UCSD-AML1 (cell line): Measurements from ENCODE around the gene MPRIP.

ENCODE experiments used
- DNase-seq: peaks from one replicate; lab custom pipeline; 2025; ENCODE audit not compliant: unreplicated experiment; lab: John Stamatoyannopoulos, UW

Gene MPRIP

DNA sequence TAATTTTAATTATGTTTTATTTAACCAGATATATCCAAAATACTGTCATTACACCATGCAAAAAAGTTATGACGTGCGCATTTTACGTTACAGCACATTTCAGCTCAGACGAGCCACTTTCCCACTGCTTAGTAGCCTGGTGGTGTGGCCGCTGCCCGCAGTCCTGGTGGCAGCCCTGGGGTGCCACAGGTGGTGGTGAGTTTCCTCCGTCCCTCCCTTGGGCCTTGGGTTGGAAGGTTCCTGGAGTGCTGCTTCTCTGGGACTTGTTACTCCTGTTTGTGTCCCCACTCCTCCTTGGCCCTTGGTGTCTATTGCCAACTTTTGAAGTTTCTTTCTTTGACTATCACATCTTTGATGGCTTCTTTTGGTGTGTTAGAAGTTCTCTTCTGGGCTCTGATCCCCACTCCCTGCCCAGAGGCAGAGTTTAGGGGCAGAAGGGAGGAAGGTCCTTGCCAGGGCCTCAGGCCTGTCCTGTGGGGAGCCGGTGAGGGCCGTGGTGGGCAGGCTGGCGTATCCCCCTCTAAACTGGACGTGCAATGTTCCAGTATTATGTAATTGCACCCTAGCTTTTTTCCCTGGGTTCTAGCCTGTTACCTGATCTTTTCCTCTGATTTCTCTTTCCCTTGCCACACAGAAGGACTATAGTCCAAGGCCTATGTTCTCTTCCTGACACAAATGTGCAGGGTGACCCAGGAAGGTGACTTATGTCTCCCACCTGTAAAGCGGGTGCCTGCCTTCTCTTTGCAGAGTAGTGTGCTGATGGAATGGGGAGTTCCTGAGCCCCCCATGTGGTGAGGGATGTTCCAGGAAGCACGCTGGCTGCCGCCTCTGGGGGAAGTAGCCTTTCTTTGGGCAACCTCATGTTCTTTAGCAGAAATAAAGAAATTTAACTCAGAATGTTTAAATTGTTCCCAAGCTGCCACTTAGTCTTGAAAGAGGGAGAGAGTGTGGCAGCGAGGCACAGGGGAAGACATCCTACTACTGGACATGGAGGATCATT is 8.4 kb downstream of the MPRIP start:
- no peak for DNase-seq

DNA sequence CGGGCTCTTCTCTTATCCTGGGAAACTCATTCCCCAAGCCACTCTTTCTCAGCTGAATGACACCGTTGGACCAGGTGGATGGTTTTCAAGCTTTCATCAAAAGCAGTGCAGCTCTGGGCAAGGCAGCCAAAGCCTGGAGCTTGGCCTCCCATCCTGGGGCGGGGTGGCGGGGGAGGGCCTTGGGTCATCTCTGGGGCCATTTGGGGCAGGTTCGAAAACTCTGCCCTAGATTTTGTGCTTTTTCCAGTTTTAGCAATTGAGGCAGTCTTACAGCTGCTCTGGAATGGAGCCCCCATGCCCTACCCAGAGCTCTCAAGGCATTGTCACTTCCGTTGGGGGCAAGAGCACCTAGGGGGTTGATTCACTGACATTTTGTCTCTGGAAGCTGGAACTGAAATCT is 9.1 kb downstream of the MPRIP start:
- DNase-seq, result no peak

DNA sequence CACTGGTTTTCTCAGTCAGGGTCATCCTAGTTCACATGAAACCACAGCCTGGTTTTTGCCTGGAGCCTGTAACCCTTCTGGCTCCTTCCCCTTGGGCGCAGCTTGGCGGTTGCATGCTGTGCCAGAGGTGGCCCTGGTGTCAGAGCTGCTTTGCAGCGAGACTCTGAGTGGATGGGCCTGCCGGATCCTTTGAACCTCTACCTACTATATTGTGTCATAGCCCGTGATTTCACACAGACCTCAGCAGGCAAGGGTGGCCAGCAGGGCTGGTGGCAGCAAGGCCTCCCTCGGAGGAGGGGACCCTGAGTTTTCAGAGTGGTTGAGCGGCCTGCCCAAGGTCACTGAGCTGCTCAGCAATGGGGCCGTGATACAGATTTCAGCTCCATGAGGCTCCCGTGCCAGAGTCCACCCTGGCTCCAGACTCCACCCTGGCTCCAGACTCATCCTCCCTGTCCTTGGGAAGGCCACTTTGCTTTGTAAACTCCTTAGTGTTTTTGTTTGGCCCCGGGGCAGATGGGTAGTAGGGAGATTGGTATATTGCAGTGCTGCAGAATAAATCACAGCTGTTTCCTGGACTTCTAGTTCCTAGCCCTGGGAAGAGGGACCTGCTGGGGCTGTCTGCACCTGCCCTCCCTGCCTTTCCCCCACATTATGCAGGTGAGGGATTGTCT is 9.7 kb downstream of the MPRIP start:
- no peak for DNase-seq

DNA sequence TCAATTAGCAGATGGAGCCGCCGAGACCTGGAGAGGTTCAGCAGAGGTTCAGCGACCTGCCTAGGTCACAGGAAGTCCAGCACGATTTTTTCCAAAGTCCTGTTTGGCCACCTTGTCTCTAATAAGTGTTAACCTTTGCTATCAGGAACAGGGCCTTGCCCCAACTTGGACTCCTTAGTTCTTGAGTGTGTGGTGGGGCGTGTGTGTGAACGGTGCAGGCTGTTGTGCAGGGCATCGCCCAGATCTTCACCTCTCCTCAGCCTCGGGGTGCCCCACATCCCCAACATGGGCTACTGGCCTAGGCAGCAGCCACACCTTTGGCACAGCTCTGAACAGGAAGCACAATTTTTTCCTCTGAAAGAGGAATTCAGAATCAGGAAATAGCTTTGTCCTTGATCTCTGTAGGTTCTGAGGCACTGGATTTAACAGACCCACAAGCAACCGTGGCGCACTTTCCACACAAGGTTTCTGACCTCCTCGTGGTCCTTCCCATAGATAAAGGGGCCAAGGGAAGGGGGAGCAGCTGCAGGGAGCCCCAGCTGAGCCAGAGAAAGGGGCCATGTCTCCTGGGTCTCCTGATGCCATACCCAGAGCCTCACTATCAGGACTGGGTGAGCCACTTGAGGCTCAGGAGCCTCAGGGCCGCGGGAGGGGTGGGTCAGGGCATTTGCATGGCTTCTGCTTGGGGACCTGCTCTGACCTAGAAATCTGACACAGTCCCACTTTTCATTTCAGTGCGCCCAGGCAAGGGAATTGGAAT is 10.4 kb downstream of the MPRIP start:
- DNase-seq, result no peak

DNA sequence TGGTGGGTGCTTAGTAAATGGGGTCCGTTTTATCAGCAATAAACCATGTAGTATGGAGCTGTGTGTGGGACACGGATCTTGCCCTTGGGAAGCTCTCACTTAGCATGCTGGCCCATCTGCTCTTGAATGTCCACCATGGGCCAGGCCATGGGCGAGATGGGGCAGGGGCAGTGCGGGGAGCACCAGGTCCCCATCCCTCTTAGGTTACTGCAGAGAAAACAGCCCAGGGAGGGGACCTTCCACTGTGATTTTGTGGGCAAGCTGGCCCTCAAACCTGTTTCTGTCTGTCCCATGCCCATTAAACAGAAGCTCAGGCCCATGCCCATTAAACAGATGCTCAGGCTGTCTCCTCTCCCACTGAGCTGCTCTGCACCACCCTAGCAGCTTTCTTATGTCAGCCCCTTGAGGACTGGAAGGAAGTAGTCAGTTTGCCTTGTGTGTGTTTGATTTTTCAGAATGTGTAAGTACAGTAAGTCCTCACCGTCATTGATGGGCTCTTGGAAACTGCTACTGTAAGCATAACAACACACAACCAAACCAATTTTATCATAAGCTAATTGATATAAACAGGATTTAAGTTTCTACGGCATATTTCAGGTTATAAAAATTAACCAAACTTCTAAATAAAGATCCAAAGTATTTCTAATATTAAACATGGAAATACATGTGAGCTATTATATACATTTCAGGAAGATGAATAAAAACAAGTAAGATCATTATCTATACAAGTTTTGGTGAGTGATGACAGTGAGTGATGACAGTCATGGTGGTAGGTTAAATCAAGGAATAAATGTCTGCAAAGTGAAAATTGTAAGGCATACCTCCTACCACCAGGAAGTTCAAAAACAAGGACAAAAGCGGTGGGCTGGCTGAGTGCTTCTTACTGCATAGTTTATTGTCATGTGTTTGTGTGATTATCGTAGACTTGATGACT is 11.5 kb downstream of the MPRIP start:
- DNase-seq, result no peak

DNA sequence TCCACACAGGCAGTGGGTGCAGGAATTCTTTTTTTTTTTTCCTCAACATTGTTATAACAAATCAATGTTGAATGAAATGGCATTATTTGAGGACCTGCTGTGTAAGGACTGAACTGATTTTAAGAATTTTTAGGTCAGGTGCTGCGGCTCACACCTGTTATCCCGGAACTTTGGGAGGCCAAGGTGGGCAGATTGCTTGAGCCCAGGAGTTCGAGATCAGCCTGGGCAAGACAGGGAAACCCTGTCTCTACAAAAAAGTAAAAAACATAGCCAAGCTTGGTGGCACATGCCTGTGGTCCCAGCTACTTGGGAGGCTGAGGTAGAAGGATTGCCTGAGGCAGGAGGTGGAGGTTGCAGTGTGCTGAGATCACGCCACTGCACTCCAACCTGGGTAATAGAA is 12.4 kb downstream of the MPRIP start:
- DNase-seq, result no peak

DNA sequence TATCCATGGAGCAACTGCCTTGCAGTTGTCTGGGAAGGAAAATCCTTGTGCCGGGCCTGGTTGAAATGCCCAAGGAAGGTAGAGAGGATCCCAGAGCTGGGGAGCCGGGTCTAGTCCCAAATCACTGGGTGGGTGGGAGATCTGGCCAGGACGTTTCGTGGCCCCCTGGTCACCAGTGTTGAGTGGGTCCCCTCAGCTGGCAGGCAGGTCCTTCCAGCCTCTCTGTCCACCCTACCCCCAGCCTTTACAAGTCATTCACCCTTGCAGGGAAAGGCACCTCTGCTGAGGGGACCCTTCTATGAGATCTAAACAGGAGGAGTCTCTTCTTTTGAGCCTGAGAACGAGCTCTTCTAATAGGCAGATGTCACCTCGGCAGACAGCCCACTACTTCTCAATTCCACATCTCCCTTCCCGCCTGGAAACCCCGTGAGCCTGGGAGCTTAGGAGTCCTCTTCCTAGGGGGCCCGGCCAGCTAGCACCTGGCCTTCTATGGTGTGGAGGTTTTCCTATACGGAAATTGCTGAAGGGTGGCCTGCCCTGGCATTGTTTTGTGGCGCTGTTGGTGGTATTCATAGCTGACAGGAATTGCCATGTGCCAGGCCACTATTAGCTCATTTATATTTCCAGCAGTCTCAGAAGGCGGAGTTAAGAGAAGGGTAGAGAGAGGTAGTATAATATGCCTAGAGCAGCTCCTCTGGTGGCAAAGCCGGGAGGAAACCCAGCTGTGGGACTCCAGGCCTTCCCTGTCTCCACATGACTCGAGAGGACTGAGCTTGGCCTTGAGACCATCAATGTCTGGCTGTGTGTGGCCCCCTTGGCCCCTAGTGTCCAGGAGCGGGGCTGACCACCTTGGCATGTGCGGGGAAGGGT is 13.3 kb downstream of the MPRIP start:
- DNase-seq, result no peak

DNA sequence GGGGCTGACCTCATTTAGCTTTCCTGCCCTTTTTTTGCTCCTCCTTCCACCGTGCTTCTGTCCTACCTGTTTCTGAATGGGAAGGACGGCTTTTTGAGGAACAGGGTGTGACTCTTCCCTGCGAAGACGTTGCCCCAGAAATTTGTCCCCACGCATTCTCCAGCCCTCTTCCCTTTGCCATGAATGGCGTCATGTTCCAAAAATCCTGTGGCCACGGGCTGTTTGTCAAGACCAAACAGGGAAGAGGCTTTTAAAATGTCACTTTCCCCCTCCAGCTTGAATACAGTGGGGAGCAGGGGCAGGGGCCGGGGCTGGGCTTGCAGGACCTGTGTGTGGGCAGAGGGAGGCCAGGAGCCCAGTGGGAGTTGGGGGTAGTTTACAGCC is 13.9 kb downstream of the MPRIP start:
- no peak for DNase-seq

DNA sequence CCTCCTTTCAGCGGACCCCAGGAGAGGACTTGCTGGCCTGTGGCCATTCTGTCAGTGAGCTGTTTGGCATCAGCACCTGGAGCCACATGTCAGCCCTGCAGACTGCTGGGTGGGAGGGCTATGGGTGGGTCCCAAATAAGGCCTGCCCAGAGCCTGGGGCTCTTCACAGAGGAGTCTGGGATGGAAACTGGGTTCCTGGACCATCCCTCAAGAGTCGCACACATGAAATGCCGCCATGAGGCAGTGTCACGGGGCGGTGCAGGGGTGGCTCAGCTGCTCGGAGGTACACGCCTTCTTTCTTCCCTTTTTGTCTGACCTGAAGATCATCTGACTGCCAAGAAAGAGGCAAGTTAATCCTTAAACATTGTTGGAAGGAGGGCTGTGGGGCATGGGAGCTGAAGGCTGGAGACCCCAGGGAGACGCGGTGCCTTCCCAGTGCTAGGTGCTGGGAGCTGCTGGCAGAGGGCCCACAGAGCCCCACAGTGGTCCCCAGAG is 14.8 kb downstream of the MPRIP start:
- no peak for DNase-seq

DNA sequence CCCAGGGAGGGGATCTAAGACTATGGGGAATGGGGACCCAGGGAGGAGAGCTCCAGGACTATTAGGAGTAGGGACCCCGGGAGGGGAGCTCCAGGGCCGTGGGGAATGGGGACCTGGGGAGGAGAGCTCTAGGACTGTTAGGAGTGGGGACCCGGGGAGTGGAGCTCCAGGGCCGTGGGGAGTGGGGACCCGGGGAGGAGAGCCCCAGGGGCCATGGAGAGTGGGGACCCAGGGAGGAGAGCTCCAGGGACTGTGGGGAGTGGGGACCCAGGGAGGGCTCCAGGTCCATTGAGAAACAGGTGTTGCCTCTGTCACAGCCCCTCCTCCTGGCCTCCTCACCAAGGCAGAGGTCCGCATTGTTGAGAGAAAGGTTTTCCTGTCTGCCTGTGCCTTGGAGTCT is 16.0 kb downstream of the MPRIP start:
- DNase-seq, result no peak

DNA sequence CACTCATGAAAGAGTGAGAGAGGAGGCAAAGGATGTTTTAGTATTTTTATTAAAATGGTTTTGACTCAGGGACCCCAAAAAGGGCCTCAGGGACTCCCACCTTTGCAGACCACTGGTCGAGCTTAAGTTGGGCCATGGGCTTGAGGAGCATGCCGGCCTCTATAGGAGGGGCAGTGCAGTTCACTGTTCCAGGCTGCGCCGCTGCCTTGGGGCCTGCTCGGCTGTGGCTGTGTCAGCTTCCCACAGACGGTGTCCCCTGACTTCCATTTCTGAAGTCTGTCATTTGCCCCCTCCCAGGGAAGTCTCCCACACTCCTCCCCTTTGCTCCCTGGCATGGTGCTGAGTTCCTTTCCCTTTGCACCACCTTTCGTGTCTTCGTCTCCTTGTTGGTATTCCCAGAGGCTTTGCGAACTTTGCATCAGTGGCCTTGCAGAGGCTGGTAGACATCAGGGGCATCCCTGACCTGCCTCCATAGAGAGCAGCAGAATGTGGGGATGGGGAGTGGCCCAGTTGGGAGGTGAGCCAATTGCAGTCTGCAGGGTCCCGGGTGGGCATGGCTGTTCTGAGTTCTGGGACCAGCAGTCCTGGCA is 17.1 kb downstream of the MPRIP start:
- no peak for DNase-seq

DNA sequence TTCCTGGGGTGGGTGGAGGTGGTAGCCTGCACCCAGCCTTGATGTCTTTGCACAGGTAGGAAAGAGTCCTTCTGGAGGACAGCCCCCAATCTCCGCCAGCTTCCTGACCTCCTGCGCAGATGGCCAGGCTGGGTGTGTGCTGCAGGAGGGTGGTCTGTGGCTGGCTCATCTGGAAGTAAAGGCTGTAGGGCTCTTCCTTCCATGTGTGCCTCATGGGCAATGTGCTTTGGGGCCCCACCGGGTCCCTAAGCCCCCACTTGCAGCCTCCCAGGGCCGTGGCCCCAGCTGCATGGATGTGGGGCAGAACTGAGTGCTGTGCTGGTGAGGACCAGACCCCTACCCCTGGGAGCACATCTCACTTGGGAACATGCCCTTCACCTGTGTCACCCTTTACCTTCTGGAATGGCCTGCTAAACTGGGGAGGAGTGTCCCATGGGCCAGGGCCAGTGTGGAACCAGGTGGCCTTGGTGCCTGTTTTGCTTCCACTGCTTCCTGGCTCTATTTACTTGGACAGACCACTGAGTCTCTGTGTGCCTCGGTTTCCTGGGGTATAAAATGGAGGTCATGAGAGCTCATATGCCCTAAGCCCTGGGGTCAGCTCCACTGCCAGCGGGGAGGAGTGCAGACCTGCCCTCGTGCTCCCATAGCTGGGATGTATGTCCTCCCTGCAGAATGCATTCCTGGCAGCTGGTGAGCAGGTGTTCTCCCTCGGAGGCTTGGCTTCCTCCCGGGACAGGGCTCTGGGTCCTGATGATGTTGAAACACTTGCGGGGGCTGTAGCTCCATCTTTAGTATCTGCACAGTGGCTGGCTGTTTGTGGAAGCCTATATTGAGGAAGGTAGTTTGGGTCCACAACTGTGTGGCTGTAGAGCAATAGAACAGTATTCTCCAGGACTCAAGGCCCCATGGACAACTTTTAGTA is 18.0 kb downstream of the MPRIP start:
- DNase-seq, result no peak

DNA sequence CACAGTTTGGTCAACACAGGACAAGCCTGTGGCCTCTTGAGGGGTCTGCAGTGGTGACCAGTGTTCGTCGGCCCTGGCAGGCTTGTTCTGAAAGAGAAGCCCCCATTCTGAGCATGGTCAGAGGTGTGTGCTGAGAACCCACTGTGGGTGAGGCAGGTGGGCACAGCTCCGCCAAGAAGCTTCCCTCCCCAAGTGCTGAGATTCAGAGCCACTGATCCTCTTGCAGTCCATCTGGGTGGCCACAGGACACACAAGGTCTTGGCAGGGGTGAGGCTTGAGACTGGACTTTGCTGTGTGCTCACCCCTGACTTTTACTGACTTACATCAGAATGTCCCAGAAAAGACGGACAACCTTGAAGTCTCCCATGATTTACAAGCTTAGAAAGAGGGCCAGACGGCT is 18.7 kb downstream of the MPRIP start:
- no peak for DNase-seq

DNA sequence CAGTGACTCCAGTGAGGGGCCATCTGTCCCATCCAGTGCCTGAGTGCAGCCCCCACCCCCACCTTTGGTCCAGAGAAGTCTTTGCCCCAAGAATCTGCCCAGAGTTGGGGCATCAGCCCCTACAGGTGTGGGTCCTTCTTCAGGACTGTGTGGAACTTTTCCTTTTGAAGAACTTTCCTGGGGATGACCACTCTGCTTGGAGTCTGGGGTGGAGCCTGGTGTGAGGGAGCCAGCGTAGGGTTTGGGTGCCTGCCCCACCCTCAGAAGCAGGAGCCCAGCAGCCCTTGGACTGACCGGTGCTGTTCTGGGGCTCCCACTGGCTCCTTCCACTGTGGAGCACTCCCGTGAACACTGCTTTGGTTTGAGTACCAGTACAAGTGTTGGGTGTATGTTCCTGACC is 19.3 kb downstream of the MPRIP start:
- DNase-seq, result no peak

DNA sequence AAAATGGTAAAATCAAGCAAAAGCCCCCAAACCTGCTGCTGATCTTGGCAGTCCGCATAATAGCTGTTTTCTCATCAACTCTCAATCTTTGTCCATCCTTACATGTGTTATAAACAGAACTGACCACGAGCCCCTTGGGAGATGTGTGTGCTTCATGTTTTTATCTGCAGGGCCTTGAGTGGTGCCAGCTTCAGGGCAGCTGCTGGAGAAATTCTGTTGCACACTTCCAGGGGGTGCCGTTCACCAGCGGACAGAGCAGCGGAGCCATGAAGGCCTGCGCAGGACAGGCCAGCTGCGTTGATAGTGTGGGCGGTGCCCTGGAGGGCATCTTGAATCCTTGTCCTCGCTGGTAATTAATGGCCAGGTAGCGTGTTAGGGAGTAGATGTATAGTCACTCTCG is 20.1 kb downstream of the MPRIP start:
- DNase-seq, result no peak

DNA sequence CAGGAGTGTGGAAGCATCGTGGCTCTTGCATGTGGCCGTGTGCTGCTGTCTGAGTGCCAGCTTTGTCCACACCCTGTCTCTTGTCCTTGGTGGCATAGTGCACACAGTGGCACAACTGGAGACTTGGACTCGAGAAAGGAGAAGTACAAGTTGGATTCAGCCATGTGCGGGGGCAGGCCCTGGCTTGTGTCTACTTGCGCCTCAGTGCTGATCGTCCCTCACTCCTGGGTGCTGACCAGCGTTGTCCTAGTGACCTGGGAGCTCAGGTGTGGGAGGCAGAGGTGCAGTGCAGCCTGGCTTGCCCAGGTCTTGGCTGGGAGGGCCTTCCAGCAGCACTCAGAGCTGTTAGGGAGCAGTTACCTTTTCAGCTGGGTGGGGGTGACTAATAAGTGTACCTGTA is 20.6 kb downstream of the MPRIP start:
- no peak for DNase-seq

DNA sequence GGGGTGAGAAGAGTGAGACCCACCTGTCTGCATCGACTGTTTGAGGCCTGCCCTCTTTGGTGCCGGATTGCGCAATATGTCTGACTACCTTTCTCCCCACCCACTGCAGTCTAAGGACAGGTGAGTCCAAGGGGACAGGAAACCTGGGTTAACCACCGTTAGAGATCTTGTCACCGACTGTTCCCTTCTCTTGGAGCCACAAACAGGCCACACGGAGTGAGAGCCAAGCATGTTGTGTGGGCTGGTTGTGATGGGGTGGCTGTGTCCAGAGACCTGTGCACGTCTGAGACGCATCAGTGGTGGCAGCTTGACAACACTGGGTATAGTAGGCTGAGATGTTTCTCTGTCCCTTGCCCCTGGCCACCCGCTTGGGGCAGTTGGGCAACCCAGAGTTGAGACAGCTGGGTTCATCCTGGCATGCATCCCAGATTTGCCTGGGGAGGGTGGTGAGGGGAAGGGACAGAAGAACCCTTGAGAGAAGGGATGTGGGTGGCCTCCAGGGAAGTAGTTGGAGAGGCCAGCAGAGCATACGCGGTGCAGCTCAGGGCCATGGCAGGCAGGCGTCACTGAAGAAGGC is 21.4 kb downstream of the MPRIP start:
- no peak for DNase-seq

DNA sequence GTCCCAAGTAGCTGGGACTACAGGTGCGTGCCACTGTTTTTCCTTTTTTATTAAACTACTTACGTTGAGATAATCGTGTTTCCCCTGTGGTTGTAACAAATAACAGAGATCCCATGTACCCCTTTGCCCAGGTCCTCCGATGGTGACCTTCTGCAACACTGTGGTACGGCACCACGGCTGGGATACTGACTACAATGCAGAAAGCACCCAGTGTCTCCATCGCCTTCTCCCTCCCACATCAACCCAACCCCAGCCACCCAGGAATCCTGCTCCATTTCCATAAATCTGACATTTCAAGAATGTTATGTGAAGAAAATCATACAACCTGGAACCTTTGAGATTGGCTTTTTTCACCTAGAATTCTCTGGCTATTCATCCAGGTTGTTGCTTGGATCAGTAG is 22.1 kb downstream of the MPRIP start:
- DNase-seq, result no peak
